Glutamatergic neuron (in vitro differentiated cells): Measurements from ENCODE around the gene ADGRG6. TPM values are rescaled to one million over a fixed set of nuclear protein-coding genes. Genes with fewer than 3 reads are reported as not detected.

Source experiments
- DNase-seq: peaks from one replicate; pipeline ENCODE4 v3.0.0; 2022
- H3K27ac Mint-ChIP-seq: one replicate; pipeline ENCODE4 v1.8.0; 2020; ENCODE audit warnings: mild to moderate bottlenecking, mixed read lengths, inconsistent platforms; ENCODE audit not compliant: unreplicated experiment
- H3K27me3 Mint-ChIP-seq: one replicate; pipeline ENCODE4 v1.8.0; 2020; ENCODE audit warnings: mild to moderate bottlenecking, moderate library complexity, mixed read lengths, inconsistent platforms; ENCODE audit not compliant: unreplicated experiment
- H3K36me3 Mint-ChIP-seq: one replicate; pipeline ENCODE4 v1.8.0; 2020; ENCODE audit warnings: mild to moderate bottlenecking, mixed read lengths, inconsistent platforms; ENCODE audit not compliant: unreplicated experiment
- H3K4me1 Mint-ChIP-seq: one replicate; pipeline ENCODE4 v1.8.0; 2020; ENCODE audit warnings: mild to moderate bottlenecking, low read depth, mixed read lengths, inconsistent platforms; ENCODE audit not compliant: unreplicated experiment
- H3K4me3 Mint-ChIP-seq: one replicate; pipeline ENCODE4 v1.8.0; 2020; ENCODE audit warnings: mild to moderate bottlenecking, mixed read lengths, inconsistent platforms; ENCODE audit not compliant: unreplicated experiment
- H3K9me3 Mint-ChIP-seq: one replicate; pipeline ENCODE4 v1.8.0; 2020; ENCODE audit warnings: mild to moderate bottlenecking, moderate library complexity, mixed read lengths, inconsistent platforms; ENCODE audit not compliant: unreplicated experiment
- CTCF ChIP-seq: fragments of 200-600 bp; sonication (generic); IDR thresholded peaks from one replicate; pipeline ENCODE4 v1.5.0; 2021; ENCODE audit not compliant: partially characterized antibody, unreplicated experiment
- total RNA-seq: library from RNA; stranded (reverse); fragmentation: NEBNext Ultra II Directional; extraction: Animal tissue kit (Norgen Biotek cat#: 25700); gene quantifications from one replicate; pipeline ENCODE4 v1.2.1, GENCODE V29; 2021; ENCODE audit not compliant: unreplicated experiment

Gene ADGRG6
- total RNA-seq, 1 donor from 2014 or later = not detected

- H3K9me3 Mint-ChIP-seq = no peaks in the 10 kb centered on the region
- no peak overlapping the region for H3K27ac Mint-ChIP-seq
- TF ChIP-seq CTCF = no peak
- no peak for DNase-seq
- no peaks in the 10 kb centered on the region for H3K27me3 Mint-ChIP-seq
- H3K4me3 Mint-ChIP-seq = no peak overlapping the region
- no peaks in the 10 kb centered on the region for H3K36me3 Mint-ChIP-seq
- H3K4me1 Mint-ChIP-seq = peaks cover 7% of the 10 kb centered on the region
These were observed 21.6 kb downstream of the ADGRG6 start for GRCh38 chr6:142323377-142323776.

GRCh38 chr6:142324111-142324510 is 22.3 kb downstream of the ADGRG6 start:
- H3K27ac Mint-ChIP-seq = no peak overlapping the region
- H3K4me1 Mint-ChIP-seq = peaks cover 7% of the 10 kb centered on the region
- no peak for DNase-seq
- no peaks in the 10 kb centered on the region for H3K27me3 Mint-ChIP-seq
- no peaks in the 10 kb centered on the region for H3K9me3 Mint-ChIP-seq
- no peak overlapping the region for H3K4me3 Mint-ChIP-seq
- no peaks in the 10 kb centered on the region for H3K36me3 Mint-ChIP-seq
- no peak for TF ChIP-seq CTCF

GRCh38 chr6:142325111-142325510 is 23.3 kb downstream of the ADGRG6 start:
- H3K4me3 Mint-ChIP-seq = no peak overlapping the region
- no peak for DNase-seq
- no peak overlapping the region for H3K27ac Mint-ChIP-seq
- H3K4me1 Mint-ChIP-seq = peaks cover 7% of the 10 kb centered on the region
- H3K27me3 Mint-ChIP-seq = no peaks in the 10 kb centered on the region
- no peak for TF ChIP-seq CTCF
- no peaks in the 10 kb centered on the region for H3K36me3 Mint-ChIP-seq
- H3K9me3 Mint-ChIP-seq = no peaks in the 10 kb centered on the region

GRCh38 chr6:142326540-142326939 is 24.7 kb downstream of the ADGRG6 start:
- H3K9me3 Mint-ChIP-seq = no peaks in the 10 kb centered on the region
- DNase-seq = no peak
- H3K27ac Mint-ChIP-seq = no peak overlapping the region
- TF ChIP-seq CTCF = no peak
- H3K27me3 Mint-ChIP-seq = no peaks in the 10 kb centered on the region
- H3K4me3 Mint-ChIP-seq = no peak overlapping the region
- H3K4me1 Mint-ChIP-seq = peaks cover 11% of the 10 kb centered on the region
- H3K36me3 Mint-ChIP-seq = no peaks in the 10 kb centered on the region

GRCh38 chr6:142328070-142328469 is 26.3 kb downstream of the ADGRG6 start:
- Mint-ChIP-seq H3K4me3 (no peak overlapping the region), H3K4me1 (peaks cover 11% of the 10 kb centered on the region), H3K36me3 (no peaks in the 10 kb centered on the region), H3K27me3 (no peaks in the 10 kb centered on the region), H3K9me3 (no peaks in the 10 kb centered on the region), H3K27ac (no peak overlapping the region)
- DNase-seq = no peak
- TF ChIP-seq CTCF = no peak
